K562 (cell line): Measurements from ENCODE around the gene TMEM131. TPM values are rescaled to one million over a fixed set of nuclear protein-coding genes. Genes with fewer than 3 reads are reported as not detected.

Experiments used
- ATAC-seq: fragments of 200-7000 bp; cut with Tn5 transposase; 3 replicates; pipeline ENCODE4 v1.9.1; 2020; ENCODE audit warnings: moderate library complexity
- BruUV-seq: library from RNA; stranded (reverse); fragments of 400-500 nt; replicated peaks from 2 replicates; lab custom pipeline; 2021; lab: Mats Ljungman, UMichigan
- CTCF ChIA-PET: fragments of 300-600 bp; formaldehyde crosslinking; extraction: SDS; loops from one replicate; lab custom pipeline; 2021; ENCODE audit warnings: low intra/inter-chr PET ratio; lab: Yijun Ruan, JAX
- POLR2A ChIA-PET: fragments of 300-600, 350-650 bp; sonication (Branson Sonifier 250); formaldehyde crosslinking; extraction: SDS; loops from one replicate; lab custom pipeline; 2021; ENCODE audit warnings: antibody characterized with exemption, inconsistent platforms; lab: Yijun Ruan, JAX
- DNase-seq, 4 experiments: peaks; one replicate each; pipeline versions ENCODE4 v3.0.0 to v3.0.0-alpha.2; 2011 to 2018; ENCODE audit warnings: low spot score in 3 of 4, mixed read lengths in 3 of 4; ENCODE audit errors: extremely low read depth in 1 of 4
- FAIRE-seq: peaks from 2 replicates; lab custom pipeline; 2011; peaks lifted over from hg19 to GRCh38; lab: Jason Lieb, UNC
- H2AFZ ChIP-seq: 2 replicates; pipeline ENCODE4 v1.6.0; 2011; ENCODE audit warnings: low read depth, low read length, control low read depth, inconsistent platforms
- H3K27ac ChIP-seq: fragments of 200-600 bp; 3 replicates; pipeline ENCODE4 v1.8.0; 2011; ENCODE audit warnings: low read depth, mild to moderate bottlenecking, control low read depth, inconsistent platforms, low read length, moderate library complexity, mixed read lengths; ENCODE audit errors: extremely low read depth
- H3K27me3 ChIP-seq, 2 experiments: fragments of 300-600 bp in 1 of 2; 2 replicates in 1 of 2; 3 replicates in 1 of 2; pipeline versions ENCODE4 v1.6.0 to v1.8.0; 2011; ENCODE audit warnings: inconsistent platforms in 2 of 2, low read length in 2 of 2, mild to moderate bottlenecking in 1 of 2, mixed read lengths in 1 of 2, moderate library complexity in 1 of 2; ENCODE audit not compliant: control insufficient read depth in 2 of 2, insufficient read depth in 2 of 2
- H3K36me3 ChIP-seq: fragments of 300-600 bp; 3 replicates; pipeline ENCODE4 v1.8.0; 2011; ENCODE audit warnings: mild to moderate bottlenecking, low read length, inconsistent platforms; ENCODE audit not compliant: control insufficient read depth, insufficient read depth
- H3K4me1 ChIP-seq, 2 experiments: fragments of 200-600 bp in 1 of 2; replicated peaks in 1 of 2; 2 replicates in 1 of 2; 3 replicates in 1 of 2; pipeline versions ENCODE4 v1.5.1 to v1.8.0; 2011; ENCODE audit warnings: inconsistent platforms in 2 of 2, low read length in 2 of 2, mild to moderate bottlenecking in 1 of 2, mixed read lengths in 1 of 2, moderate library complexity in 1 of 2; ENCODE audit not compliant: control insufficient read depth in 2 of 2, insufficient read depth in 2 of 2
- H3K4me2 ChIP-seq: 2 replicates; pipeline ENCODE4 v1.6.1; 2011; ENCODE audit warnings: low read length, control low read depth, inconsistent platforms, mixed read lengths; ENCODE audit not compliant: insufficient read depth
- H3K4me3 ChIP-seq: fragments of 200-600 bp; sonication (generic), shearing (Covaris generic); 2 replicates; pipeline ENCODE4 v1.5.1; 2016; ENCODE audit warnings: control low read depth, inconsistent platforms
- H3K79me2 ChIP-seq: fragments of 200-600 bp; 3 replicates; pipeline ENCODE4 v1.8.0; 2011; ENCODE audit warnings: low read length, inconsistent platforms; ENCODE audit not compliant: control insufficient read depth, insufficient read depth
- H3K9ac ChIP-seq, 2 experiments: 2 replicates each; pipeline versions ENCODE4 v1.6.0 to v1.6.1; 2011; ENCODE audit warnings: low read depth in 2 of 2, low read length in 2 of 2, control low read depth in 1 of 2, inconsistent platforms in 1 of 2, mild to moderate bottlenecking in 1 of 2, mixed read lengths in 1 of 2; ENCODE audit not compliant: insufficient read depth in 1 of 2
- H3K9me1 ChIP-seq: one replicate; pipeline ENCODE4 v1.6.0; 2011; ENCODE audit warnings: inconsistent platforms, mild to moderate bottlenecking, low read length, moderate library complexity; ENCODE audit not compliant: control insufficient read depth, insufficient read depth
- H3K9me3 ChIP-seq: replicated peaks from 2 replicates; pipeline ENCODE4 v1.5.1; 2011; ENCODE audit warnings: low read depth, low read length, inconsistent platforms; ENCODE audit not compliant: control insufficient read depth, insufficient read depth
- H4K20me1 ChIP-seq: replicated peaks from 2 replicates; pipeline ENCODE4 v1.6.1; 2011; ENCODE audit warnings: low read length, inconsistent platforms, mixed read lengths; ENCODE audit not compliant: control insufficient read depth, insufficient read depth
- ARID3A ChIP-seq: IDR thresholded peaks from 2 replicates; pipeline ENCODE4 v1.6.1; 2012; ENCODE audit warnings: low read depth, low read length, improper control_type of control experiment, borderline replicate concordance
- CCNT2 ChIP-seq: IDR thresholded peaks from 2 replicates; pipeline ENCODE4 v1.6.1; 2011; ENCODE audit warnings: borderline replicate concordance, low read depth, mild to moderate bottlenecking, moderate library complexity, mixed read lengths, low read length; ENCODE audit not compliant: insufficient read length; ENCODE audit errors: extremely low read depth
- GTF2E2 ChIP-seq: fragments of 200-800 bp; sonication (Bioruptor generic); IDR thresholded peaks from 2 replicates; pipeline ENCODE4 v1.6.1; 2016; ENCODE audit warnings: missing genetic modification characterization, missing compliant biosample characterization
- HEY1 ChIP-seq: fragments of 250-450 bp; sonication (Bioruptor Pico); IDR thresholded peaks from 2 replicates; pipeline ENCODE4 v1.5.0; 2020; ENCODE audit warnings: mild to moderate bottlenecking, moderate library complexity, borderline replicate concordance
- JUND ChIP-seq, 2 experiments: IDR thresholded peaks; 2 replicates in 1 of 2; 3 replicates in 1 of 2; pipeline ENCODE4 v1.6.1; 2011; ENCODE audit warnings: borderline replicate concordance in 2 of 2, low read depth in 2 of 2, low read length in 2 of 2, improper control_type of control experiment in 1 of 2, missing biosample characterization in 1 of 2, missing genetic modification characterization in 1 of 2, missing genetic modification reagents in 1 of 2
- KDM1A ChIP-seq, 2 experiments: fragments of 450-650 bp; IDR thresholded peaks; 2 replicates each; pipeline ENCODE4 v1.6.1; 2016; ENCODE audit warnings: mild to moderate bottlenecking in 2 of 2
- SMAD3 ChIP-seq: fragments of 450-650 bp; formaldehyde crosslinking; conservative IDR thresholded peaks from 2 replicates; pipeline ENCODE4 v1.4.0; 2020; ENCODE audit warnings: mild to moderate bottlenecking
- SUPT5H ChIP-seq: fragments of 450-650 bp; IDR thresholded peaks from 2 replicates; pipeline ENCODE4 v1.6.1; 2016
- WGBS: fragments of 100-300 bp; shearing (Covaris generic); methylation state at CpG from one replicate; pipeline ENCODE4 v1.1.6; 2016; ENCODE audit warnings: low coverage, mixed read lengths; ENCODE audit not compliant: insufficient coverage; ENCODE audit errors: missing lambda C conversion rate; 5-methylcytosine and 5-hydroxymethylcytosine counted together
- in situ Hi-C: fragments of 300-500 bp; cut with MboI; formaldehyde crosslinking; loops from 4 replicates; pipeline ENCODE4 v1.15.0; 2018; ENCODE audit warnings: inconsistent platforms, mixed read lengths
- intact Hi-C: fragments of 100-400 bp; cut with micrococcal nuclease; formaldehyde crosslinking; loops from 2 replicates; pipeline ENCODE4 v1.14.2; 2022
- polyA plus RNA-seq, 8 experiments: library from polyadenylated mRNA; depleted of rRNA in 4 of 8; stranded (reverse) in 5 of 8; unstranded in 3 of 8; fragments of >200 nt; fragmentation: Nextera tagmentation in 2 of 8; fragmentation: Illumina TruSeq in 1 of 8; extraction: Ambion mirVana in 2 of 8; extraction: Trizol in 1 of 8; gene quantifications; 2 replicates each; pipeline versions ENCODE4 v1.2.1 to v1.2.3, GENCODE V29; 2011 to 2014; ENCODE audit warnings: inconsistent platforms in 1 of 8, missing spikeins in 1 of 8
- total RNA-seq, 7 experiments: library from RNA; depleted of rRNA in 6 of 7; stranded (reverse); fragments of >200 nt in 6 of 7; fragmentation: Illumina TruSeq in 2 of 7; extraction: Trizol in 2 of 7; gene quantifications; 2 replicates each; pipeline versions ENCODE4 v1.2.1 to v1.2.3, GENCODE V29; 2011 to 2021; ENCODE audit warnings: low replicate concordance in 1 of 7
- TF ChIP-seq, protein P1 (sequence below): fragments of 450-650 bp; IDR thresholded peaks from 2 replicates; pipeline ENCODE4 v1.6.1; 2016; ENCODE audit warnings: low read depth
- TF ChIP-seq, protein P2 (sequence below): fragments of 200-800 bp; sonication (Bioruptor generic); IDR thresholded peaks from 2 replicates; pipeline ENCODE4 v1.6.1; 2017; ENCODE audit warnings: missing genetic modification characterization, missing compliant biosample characterization

The TMEM131 gene
- total and polyA plus RNA-seq, 9 of the 15 experiments (the other 6 are each of a cell fraction or from before 2014, with no cell fraction given) = 2.5 to 21.1 (median 12.4) TPM

GRCh38 chr2:97760480-97761049 is 235.2 kb downstream of the TMEM131 start:
- no peak overlapping the region for H3K4me3 ChIP-seq
- peaks cover 0 to 4% of the 10 kb centered on the region in 2 experiments; a peak in 1 of 5 replicates for H3K4me1 ChIP-seq
- DNase-seq (no peak), FAIRE-seq (no peak), ATAC-seq (no peak)
- no peaks in the 10 kb centered on the region for H3K9me3 ChIP-seq
- H3K9me1 ChIP-seq = no peaks in the 10 kb centered on the region
- in situ Hi-C loops = no loop called here
- peaks cover 67% of the 10 kb centered on the region; the same call in 2 of the 3 replicates for H3K36me3 ChIP-seq
- H3K27me3 ChIP-seq = no peaks in the 10 kb centered on the region
- ChIA-PET CTCF (no interaction called here), POLR2A (no interaction called here)
- BruUV-seq = no TSS peak
- no peak overlapping the region for H3K27ac ChIP-seq
- intact Hi-C loops = no loop called here
- 90% methylated on average over 13 of the region's 17 CpGs for WGBS
- H3K9ac ChIP-seq = no peak overlapping the region; a peak in 1 of 4 replicates
- H3K79me2 ChIP-seq = no peaks in the 10 kb centered on the region
- H4K20me1 ChIP-seq = no peaks in the 10 kb centered on the region
- no peak overlapping the region for H2AFZ ChIP-seq
- H3K4me2 ChIP-seq = no peak overlapping the region
- TF ChIP-seq JUND (IDR thresholded peaks at IDR 0.05; ENCODE audit: borderline replicate concordance, low read depth, low read length) = no peak
- no peak for TF ChIP-seq JUND (tag; IDR thresholded peaks at IDR 0.05; ENCODE audit: borderline replicate concordance, low read depth, low read length)
- no peak for TF ChIP-seq ARID3A
- no peak for TF ChIP-seq CCNT2
- TF ChIP-seq, protein P1, sequence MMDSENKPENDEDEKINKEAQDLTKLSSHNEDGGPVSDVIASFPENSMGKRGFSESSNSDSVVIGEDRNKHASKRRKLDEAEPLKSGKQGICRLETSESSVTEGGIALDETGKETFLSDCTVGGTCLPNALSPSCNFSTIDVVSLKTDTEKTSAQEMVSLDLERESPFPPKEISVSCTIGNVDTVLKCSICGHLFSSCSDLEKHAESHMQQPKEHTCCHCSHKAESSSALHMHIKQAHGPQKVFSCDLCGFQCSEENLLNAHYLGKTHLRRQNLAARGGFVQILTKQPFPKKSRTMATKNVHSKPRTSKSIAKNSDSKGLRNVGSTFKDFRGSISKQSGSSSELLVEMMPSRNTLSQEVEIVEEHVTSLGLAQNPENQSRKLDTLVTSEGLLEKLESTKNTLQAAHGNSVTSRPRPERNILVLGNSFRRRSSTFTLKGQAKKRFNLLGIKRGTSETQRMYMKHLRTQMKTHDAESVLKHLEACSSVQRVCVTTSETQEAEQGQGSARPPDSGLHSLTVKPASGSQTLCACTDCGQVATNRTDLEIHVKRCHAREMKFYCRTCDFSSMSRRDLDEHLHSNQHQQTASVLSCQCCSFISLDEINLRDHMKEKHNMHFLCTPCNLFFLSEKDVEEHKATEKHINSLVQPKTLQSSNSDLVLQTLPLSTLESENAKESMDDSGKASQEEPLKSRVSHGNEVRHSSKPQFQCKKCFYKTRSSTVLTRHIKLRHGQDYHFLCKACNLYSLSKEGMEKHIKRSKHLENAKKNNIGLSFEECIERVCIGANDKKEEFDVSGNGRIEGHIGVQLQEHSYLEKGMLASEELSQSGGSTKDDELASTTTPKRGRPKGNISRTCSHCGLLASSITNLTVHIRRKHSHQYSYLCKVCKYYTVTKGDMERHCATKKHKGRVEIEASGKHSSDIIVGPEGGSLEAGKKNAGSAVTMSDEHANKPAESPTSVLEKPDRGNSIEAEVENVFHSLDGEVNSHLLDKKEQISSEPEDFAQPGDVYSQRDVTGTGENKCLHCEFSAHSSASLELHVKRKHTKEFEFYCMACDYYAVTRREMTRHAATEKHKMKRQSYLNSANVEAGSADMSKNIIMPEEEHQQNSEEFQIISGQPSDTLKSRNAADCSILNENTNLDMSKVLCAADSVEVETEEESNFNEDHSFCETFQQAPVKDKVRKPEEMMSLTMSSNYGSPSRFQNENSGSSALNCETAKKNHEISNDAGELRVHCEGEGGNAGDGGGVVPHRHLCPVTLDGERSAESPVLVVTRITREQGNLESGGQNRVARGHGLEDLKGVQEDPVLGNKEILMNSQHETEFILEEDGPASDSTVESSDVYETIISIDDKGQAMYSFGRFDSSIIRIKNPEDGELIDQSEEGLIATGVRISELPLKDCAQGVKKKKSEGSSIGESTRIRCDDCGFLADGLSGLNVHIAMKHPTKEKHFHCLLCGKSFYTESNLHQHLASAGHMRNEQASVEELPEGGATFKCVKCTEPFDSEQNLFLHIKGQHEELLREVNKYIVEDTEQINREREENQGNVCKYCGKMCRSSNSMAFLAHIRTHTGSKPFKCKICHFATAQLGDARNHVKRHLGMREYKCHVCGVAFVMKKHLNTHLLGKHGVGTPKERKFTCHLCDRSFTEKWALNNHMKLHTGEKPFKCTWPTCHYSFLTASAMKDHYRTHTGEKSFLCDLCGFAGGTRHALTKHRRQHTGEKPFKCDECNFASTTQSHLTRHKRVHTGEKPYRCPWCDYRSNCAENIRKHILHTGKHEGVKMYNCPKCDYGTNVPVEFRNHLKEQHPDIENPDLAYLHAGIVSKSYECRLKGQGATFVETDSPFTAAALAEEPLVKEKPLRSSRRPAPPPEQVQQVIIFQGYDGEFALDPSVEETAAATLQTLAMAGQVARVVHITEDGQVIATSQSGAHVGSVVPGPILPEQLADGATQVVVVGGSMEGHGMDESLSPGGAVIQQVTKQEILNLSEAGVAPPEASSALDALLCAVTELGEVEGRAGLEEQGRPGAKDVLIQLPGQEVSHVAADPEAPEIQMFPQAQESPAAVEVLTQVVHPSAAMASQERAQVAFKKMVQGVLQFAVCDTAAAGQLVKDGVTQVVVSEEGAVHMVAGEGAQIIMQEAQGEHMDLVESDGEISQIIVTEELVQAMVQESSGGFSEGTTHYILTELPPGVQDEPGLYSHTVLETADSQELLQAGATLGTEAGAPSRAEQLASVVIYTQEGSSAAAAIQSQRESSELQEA = no peak
- no peak for TF ChIP-seq GTF2E2 (tag)
- TF ChIP-seq HEY1 (CRISPR knock-in tag) = no peak
- no peak for TF ChIP-seq KDM1A (IDR thresholded peaks at IDR 0.05)
- no peak for TF ChIP-seq SUPT5H
- TF ChIP-seq, protein P2, sequence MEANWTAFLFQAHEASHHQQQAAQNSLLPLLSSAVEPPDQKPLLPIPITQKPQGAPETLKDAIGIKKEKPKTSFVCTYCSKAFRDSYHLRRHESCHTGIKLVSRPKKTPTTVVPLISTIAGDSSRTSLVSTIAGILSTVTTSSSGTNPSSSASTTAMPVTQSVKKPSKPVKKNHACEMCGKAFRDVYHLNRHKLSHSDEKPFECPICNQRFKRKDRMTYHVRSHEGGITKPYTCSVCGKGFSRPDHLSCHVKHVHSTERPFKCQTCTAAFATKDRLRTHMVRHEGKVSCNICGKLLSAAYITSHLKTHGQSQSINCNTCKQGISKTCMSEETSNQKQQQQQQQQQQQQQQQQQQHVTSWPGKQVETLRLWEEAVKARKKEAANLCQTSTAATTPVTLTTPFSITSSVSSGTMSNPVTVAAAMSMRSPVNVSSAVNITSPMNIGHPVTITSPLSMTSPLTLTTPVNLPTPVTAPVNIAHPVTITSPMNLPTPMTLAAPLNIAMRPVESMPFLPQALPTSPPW (CRISPR knock-in tag) = no peak
- no peak for TF ChIP-seq SMAD3
